Caki2 (cell line): ENCODE measurements around the gene ZNG1B. TPM values are rescaled to one million over a fixed set of nuclear protein-coding genes. Genes with fewer than 3 reads are reported as not detected.
"Not testable (repeated sequence)": the region's sequence is repeated elsewhere in the genome, so short reads cannot be mapped to it uniquely, and the experiment has no call there.

Source experiments
- DNase-seq: peaks from one replicate; pipeline ENCODE4 v3.0.0-alpha.2; 2015; ENCODE audit warnings: low read depth
- in situ Hi-C: cut with HindIII; loops from 2 replicates; pipeline ENCODE4 v1.10.0; 2016; ENCODE audit warnings: low sequenced_read_pairs, low pct_unique_long_range_greater_than_20kb, mixed read lengths
- total RNA-seq: library from RNA; depleted of rRNA; stranded (reverse); fragments of >200 nt; shearing (Covaris generic); gene quantifications from 2 replicates; pipeline ENCODE4 v1.2.3, GENCODE V29; 2014; ENCODE audit warnings: low replicate concordance; rRNA removed

ZNG1B gene
- 16.4 and 29.1 TPM in 2 replicates for total RNA-seq

- peak; percentile 21 for DNase-seq
- in situ Hi-C loops, result not testable (repeated sequence)
Measured at GRCh38 chr2:113437508-113438465, at the start of gene ZNG1B. TSS of gene ZNG1B (plus strand) at chr2:113437691. CDS start at chr2:113437869, 178 bp downstream.

- DNase-seq, result peak; percentile 85
- in situ Hi-C loops, result loop anchor here (25.0 kb wide), 1 partner anchor 253 kb away; the partner anchor contains the start of gene IL1RN
Measured at GRCh38 chr2:113390124-113390849, 47.2 kb upstream of the ZNG1B start.

- no peak for DNase-seq
Measured at GRCh38 chr2:113391073-113391472, 46.4 kb upstream of the ZNG1B start.

DNA sequence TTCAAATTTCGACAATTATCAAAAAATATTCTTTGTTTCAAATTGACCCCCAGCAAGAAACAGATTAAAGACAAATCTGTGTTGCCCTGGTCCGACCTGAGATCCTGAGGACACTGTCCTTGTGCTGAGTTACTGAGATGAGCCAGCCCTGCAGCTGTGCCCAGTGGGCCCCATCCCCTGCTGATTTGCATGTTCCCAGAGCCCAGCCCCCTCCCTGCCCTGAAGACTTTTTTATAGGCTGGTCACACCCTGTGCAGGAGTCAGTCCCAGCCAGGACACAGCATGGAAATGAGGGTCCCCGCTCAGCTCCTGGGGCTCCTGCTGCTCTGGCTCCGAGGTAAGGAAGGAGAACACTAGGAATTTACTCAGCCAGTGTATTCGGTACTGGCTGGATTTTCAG, 31.4 kb upstream of the ZNG1B start:
- DNase-seq, result no peak
- in situ Hi-C loops, result no loop called here

More at GRCh38 chr2:113391073-113391472, 46.4 kb upstream of the ZNG1B start:
- in situ Hi-C loops, result loop anchor here (25.0 kb wide), 1 partner anchor 254 kb away; the partner anchor contains the start of gene IL1RN

DNA sequence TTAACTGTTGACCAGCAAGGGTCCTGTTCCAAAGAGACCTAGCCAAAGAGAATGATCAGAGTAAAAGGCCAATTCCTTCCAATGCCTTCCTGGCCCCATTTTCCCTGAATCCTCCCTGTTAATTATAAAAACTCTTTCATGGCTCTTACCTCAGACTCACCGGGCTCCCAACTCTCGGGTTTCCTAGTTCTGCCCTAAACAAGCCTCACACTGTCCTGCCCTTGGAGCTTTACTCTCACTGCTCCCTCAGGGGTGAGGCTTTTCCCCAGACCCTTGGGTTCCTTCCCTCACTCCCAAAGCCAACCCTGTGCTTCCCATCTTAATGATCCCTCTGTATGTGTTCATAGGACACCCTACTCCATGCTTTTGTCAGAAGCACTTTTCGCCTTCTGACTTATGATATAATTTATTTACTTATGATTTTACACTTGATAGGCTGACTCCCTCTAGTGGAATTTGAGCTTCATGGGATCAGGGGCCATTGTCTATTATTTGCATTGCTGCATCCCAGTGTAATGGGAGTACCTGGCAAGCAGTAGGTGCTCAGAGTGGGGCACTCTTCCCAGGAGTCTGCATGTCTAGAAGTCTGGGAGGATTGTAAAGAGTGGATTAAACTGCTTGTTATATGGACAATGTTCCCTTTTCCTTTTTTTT, 29.9 kb upstream of the ZNG1B start:
- DNase-seq, result peak; percentile 39
- in situ Hi-C loops, result no loop called here

- DNase-seq, result not testable (repeated sequence)
Measured at GRCh38 chr2:113411725-113412352, 25.7 kb upstream of the ZNG1B start.

GRCh38 chr2:113412774-113413173, 24.7 kb upstream of the ZNG1B start:
- DNase-seq, in situ Hi-C loops: not testable (repeated sequence)

More at GRCh38 chr2:113411725-113412352, 25.7 kb upstream of the ZNG1B start:
- in situ Hi-C loops, result not testable (repeated sequence)

DNA sequence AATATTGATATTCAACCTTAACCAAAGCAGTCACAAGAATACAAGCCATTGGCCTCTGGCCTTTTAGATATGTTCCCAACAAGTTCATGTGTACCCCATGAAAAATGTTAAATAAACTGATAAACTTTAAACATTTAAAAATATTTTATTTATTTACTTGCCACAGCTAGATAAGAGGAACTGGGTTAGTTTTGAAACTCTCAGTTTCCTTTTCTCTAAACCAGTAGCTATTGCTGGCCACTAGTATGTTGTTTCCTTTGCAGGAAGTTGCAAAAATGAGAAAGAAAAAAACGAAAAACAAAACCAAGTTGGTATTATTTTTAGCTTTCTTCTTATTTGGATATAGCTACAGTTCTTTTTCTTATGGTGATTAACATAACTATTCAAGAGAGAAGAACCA, 5.7 kb upstream of the ZNG1B start:
- in situ Hi-C loops, DNase-seq: not testable (repeated sequence)

DNA sequence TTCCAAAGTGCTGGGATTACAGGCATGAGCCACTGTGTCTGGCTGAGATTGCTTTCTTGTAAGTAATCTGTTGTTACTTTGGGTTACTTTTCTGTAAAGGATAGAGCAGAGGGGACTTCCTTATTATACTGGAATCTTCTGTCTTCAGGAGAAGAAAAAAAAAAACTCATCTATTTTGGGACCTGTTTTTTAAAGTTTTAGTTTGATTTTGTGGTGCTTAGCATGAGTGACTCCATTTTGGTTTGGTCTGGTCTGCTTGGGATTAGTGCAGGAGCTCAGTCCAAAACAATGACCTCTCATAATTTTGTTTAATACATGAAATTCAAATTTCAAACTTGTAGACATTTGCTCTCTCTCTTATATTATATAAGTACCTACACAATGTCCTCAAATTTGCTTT, 4.0 kb upstream of the ZNG1B start:
- in situ Hi-C loops, DNase-seq: not testable (repeated sequence)

GRCh38 chr2:113465770-113466169, 28.3 kb downstream of the ZNG1B start:
- in situ Hi-C loops, DNase-seq: not testable (repeated sequence)

DNA sequence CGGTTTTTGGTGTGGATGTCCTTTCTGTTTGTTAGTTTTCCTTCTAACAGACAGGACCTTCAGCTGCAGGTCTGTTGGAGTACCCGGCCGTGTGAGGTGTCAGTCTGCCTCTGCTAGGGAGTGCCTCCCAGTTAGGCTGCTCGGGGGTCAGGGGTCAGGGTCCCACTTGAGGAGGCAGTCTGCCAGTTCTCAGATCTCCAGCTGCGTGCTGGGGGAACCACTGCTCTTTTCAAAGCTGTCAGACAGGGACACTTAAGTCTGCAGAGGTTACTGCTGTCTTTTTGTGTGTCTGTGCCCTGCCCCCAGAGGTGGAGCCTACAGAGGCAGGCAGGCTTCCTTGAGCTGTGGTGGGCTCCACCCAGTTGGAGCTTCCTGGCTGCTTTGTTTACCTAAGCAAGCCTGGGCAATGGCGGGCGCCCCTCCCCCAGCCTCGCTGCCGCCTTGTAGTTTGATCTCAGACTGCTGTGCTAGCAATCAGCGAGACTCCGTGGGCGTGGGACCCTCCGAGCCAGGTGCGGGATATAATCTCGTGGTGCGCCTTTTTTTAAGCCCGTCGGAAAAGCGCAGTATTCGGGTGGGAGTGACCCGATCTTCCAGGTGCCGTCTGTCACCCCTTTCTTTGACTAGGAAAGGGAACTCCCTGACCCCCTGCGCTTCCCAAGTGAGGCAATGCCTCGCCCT, 39.3 kb downstream of the ZNG1B start:
- in situ Hi-C loops, DNase-seq: not testable (repeated sequence)

DNA sequence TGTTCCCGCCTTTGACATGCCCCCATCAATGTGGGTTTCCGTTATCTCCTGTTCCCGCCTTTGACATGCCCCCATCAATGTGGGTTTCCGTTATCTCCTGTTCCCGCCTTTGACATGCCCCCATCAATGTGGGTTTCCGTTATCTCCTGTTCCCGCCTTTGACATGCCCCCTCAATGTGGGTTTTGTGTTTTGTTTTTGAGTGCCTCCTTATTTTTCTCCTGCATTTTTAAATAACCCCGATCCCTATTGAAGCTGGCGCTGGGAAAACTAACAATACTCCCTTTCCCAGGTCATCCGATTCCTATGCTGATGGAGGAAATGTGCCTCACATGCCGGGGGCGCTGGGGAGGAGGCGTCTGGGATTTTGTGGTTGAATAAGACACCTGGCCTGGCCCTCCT, 59.0 kb downstream of the ZNG1B start:
- in situ Hi-C loops, DNase-seq: not testable (repeated sequence)

- in situ Hi-C loops, DNase-seq: not testable (repeated sequence)
Measured at GRCh38 chr2:113498365-113498764, 60.9 kb downstream of the ZNG1B start, which contains the start of gene FOXD4L1. TSS of gene FOXD4L1 (plus strand) at chr2:113498665. CDS start at chr2:113499257, 592 bp downstream.

DNA sequence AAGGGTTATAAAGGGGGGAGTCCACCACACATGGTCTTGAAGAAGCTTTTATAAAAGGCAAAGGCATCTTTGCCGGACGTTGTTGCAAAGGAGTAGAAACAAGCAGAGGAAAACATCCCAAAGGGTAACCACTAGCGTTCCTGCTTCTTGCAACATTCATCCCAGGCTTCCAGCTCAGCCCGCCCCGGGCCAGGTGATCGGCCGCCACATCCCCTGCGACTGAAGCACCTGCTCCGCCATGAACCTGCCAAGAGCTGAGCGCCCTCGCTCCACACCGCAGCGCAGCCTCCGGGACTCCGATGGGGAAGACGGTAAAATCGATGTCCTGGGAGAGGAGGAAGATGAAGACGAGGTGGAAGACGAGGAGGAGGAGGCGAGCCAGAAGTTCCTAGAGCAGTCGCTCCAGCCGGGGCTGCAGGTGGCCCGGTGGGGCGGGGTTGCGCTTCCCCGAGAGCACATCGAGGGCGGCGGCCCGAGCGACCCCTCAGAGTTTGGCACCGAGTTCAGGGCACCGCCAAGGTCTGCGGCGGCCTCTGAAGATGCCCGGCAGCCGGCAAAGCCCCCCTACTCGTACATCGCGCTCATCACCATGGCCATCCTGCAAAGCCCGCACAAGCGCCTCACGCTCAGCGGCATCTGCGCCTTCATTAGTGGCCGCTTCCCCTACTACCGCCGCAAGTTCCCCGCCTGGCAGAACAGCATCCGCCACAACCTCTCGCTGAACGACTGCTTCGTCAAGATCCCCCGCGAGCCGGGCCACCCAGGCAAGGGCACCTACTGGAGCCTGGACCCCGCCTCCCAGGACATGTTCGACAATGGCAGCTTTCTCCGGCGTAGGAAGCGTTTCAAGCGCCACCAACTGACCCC, 61.8 kb downstream of the ZNG1B start:
- in situ Hi-C loops, DNase-seq: not testable (repeated sequence)

DNA sequence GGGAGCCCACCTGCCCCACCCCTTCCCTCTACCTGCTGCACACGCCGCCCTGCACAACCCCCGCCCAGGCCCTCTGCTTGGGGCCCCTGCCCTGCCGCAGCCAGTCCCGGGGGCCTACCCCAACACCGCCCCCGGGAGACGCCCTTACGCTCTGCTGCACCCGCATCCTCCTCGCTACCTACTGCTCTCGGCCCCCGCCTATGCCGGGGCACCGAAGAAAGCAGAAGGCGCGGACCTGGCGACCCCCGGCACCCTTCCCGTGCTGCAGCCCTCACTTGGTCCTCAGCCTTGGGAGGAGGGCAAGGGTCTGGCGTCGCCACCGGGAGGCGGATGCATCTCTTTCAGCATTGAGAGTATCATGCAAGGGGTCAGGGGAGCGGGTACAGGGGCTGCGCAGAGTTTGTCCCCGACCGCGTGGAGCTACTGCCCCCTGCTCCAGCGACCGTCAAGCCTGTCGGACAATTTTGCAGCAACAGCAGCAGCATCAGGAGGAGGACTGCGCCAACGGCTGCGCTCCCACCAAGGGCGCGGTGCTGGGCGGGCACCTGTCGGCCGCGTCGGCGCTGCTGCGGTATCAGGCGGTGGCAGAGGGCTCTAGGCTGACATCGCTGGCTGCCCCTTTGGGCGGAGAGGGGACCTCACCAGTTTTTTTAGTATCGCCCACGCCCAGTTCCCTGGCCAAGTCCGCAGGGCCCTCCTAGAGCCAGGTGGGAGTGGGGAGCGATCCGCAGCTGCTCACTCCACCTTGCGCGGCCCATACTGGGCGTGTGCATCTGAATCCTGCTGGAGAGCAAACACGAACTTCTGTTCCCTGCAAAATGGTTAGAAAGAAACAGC, 62.6 kb downstream of the ZNG1B start:
- in situ Hi-C loops, DNase-seq: not testable (repeated sequence)

DNA sequence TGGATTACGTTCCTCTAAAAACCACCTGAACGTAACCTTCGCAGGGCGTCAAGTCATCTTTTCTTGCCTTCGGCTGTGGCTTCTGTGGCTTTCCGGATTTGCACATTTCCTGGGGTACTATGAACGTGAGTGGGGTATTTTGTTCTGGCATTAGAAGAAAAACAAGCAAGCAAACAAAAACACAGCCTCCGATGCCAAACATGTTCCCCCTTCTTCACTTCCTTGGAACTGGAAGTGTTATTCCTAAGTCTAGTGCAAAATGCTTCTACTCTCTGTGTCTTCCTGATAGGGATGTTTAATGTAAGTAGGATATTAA, 63.2 kb downstream of the ZNG1B start:
- in situ Hi-C loops, result not testable (repeated sequence)

More for the DNA sequence above, 63.2 kb downstream of the ZNG1B start:
- DNase-seq, result not testable (repeated sequence)
